ENCODE results near the gene CHCHD6.

The CHCHD6 gene

GRCh38 chr3:126867190-126867862 lies 163.3 kb downstream of the CHCHD6 start:
- no peaks in the 10 kb centered on the region for H3K4me1 Mint-ChIP-seq
- CTCF ChIA-PET: no interaction called here
- H3K9me3 Mint-ChIP-seq: no peaks in the 10 kb centered on the region
- no peak overlapping the region for H3K4me3 Mint-ChIP-seq
- no peak overlapping the region for H3K27ac Mint-ChIP-seq
- DNase-seq: no peak
- H3K36me3 Mint-ChIP-seq: no peaks in the 10 kb centered on the region
- H3K27me3 Mint-ChIP-seq: no peaks in the 10 kb centered on the region

DNA sequence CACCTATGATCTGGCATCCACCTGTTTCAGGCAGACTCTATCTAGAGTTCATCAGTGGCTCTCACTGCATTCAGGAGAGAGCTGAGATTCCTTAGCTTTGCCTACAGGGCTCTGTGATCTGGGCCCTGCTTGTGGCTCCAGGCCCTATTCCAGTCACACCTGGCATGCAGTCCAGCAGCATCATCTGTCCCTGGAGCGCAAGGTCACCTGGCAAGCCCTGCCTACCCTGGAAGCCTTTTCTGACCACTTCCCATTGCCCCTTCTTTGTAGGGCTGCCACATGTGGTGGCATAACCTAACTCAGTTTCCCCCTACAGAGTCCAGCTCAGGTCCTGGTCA lies 163.8 kb downstream of the CHCHD6 start:
- Mint-ChIP-seq H3K4me1 (no peaks in the 10 kb centered on the region), H3K27ac (no peak overlapping the region), H3K36me3 (no peaks in the 10 kb centered on the region), H3K9me3 (no peaks in the 10 kb centered on the region), H3K4me3 (no peak overlapping the region), H3K27me3 (no peaks in the 10 kb centered on the region)
- CTCF ChIA-PET: no interaction called here
- DNase-seq: no peak

DNA sequence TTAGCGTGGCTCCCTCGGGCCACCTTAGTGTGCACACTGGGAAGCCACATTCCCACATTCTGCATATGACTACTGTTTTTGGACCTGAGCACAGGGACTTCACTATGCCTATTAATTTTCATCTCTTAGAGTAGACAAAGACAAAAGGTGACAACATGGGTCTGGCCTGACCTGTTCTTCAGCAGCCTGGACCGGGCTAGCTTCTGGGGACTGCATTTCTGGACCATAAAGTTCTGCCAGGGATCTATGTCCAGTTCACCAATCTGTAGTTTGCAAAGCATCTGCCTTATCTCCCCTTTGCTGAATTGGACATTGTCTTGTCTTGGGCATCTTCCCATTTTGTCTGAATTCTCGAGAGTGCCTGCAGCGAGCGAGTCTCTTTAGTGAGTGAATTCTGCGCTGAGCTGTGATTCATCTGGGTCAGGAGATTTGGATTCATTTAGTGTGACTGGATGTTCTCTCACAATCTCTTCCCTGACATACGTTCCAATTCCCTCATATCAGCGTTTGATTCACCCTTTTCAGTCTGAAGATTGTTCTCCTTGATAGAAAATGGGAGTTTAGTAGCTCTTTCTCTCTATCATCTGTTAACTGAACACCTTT lies 166.7 kb downstream of the CHCHD6 start:
- CTCF ChIA-PET: no interaction called here
- no peak for DNase-seq
- Mint-ChIP-seq H3K36me3 (no peaks in the 10 kb centered on the region), H3K27me3 (no peaks in the 10 kb centered on the region), H3K4me1 (no peaks in the 10 kb centered on the region), H3K27ac (peak overlapping the region; percentile 25), H3K9me3 (no peaks in the 10 kb centered on the region), H3K4me3 (no peak overlapping the region)

GRCh38 chr3:126872701-126873342 lies 168.8 kb downstream of the CHCHD6 start:
- H3K36me3 Mint-ChIP-seq: no peaks in the 10 kb centered on the region
- no peaks in the 10 kb centered on the region for H3K4me1 Mint-ChIP-seq
- no peak for DNase-seq
- H3K9me3 Mint-ChIP-seq: no peaks in the 10 kb centered on the region
- no peak overlapping the region for H3K4me3 Mint-ChIP-seq
- H3K27me3 Mint-ChIP-seq: no peaks in the 10 kb centered on the region
- H3K27ac Mint-ChIP-seq: no peak overlapping the region
- CTCF ChIA-PET: no interaction called here

- DNase-seq: no peak
- no peaks in the 10 kb centered on the region for H3K9me3 Mint-ChIP-seq
- no peaks in the 10 kb centered on the region for H3K4me1 Mint-ChIP-seq
- no peak overlapping the region for H3K27ac Mint-ChIP-seq
- CTCF ChIA-PET: no interaction called here
- H3K27me3 Mint-ChIP-seq: no peaks in the 10 kb centered on the region
- H3K36me3 Mint-ChIP-seq: no peaks in the 10 kb centered on the region
- no peak overlapping the region for H3K4me3 Mint-ChIP-seq
Measured at GRCh38 chr3:126873416-126873815, 169.4 kb downstream of the CHCHD6 start.

DNA sequence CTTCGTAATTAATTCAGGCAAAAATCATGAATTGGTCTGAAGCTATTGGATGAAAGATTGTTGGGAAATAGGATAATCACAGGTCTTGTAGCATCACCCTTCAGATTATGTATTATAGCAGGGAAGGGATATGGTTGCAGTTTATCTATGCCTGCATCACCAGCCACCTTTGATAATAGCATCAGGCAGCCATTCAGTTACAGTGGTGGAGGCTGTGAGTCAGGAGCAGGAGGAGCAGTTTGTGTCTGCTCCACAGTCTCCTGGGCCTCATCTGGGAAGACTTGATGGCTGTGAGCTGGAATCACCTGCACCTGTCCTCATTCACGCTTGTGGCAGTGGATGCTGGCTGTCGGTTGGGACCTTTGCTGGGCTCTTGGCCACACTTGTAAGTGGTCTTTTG lies 174.6 kb downstream of the CHCHD6 start:
- no peak for DNase-seq
- H3K27ac Mint-ChIP-seq: no peak overlapping the region
- H3K36me3 Mint-ChIP-seq: no peaks in the 10 kb centered on the region
- no peaks in the 10 kb centered on the region for H3K9me3 Mint-ChIP-seq
- no peaks in the 10 kb centered on the region for H3K4me1 Mint-ChIP-seq
- H3K4me3 Mint-ChIP-seq: no peak overlapping the region
- no peaks in the 10 kb centered on the region for H3K27me3 Mint-ChIP-seq
- CTCF ChIA-PET: no interaction called here

DNA sequence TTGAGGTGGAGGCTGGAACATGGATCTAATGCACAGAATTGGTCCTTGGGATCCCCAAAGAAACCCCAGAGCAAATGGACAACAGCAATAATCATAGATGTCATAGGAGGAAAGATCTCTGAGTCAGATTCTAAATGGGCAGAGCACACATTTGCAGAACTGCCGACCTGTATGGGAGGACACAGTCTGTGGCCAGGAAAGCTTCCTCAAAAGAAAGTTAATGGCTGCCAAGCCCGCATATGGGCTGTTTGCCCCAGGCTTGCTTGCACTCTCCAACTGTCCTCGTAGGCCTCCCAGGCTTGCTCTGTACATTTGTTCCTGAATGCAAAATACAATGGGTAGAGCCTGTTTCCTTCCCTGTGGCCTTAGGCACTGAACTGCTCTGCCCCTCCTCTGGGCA lies 176.9 kb downstream of the CHCHD6 start:
- DNase-seq: no peak
- CTCF ChIA-PET: no interaction called here
- H3K4me1 Mint-ChIP-seq: no peaks in the 10 kb centered on the region
- H3K4me3 Mint-ChIP-seq: no peak overlapping the region
- H3K36me3 Mint-ChIP-seq: no peaks in the 10 kb centered on the region
- no peaks in the 10 kb centered on the region for H3K27me3 Mint-ChIP-seq
- H3K27ac Mint-ChIP-seq: peak overlapping the region; percentile 46
- no peaks in the 10 kb centered on the region for H3K9me3 Mint-ChIP-seq

DNA sequence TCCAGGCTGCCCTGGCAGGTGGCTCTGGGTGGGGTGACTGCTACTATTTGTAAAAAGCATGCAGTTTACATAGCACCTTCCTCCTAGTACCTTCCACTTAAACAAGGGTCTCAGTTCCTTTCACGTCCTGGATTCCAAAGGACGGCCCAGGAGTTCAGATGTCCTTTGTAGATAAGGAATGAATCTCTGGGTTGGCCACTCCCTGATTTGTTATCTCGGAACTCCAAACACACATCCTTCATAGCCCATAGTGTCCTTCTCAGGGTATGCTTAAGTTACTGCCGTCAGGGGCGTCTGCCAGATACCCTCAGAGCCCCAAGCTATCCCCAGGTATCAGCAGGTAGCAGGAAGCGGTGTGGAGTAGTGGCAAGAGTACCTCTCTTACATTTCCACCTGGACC lies 177.8 kb downstream of the CHCHD6 start:
- Mint-ChIP-seq H3K36me3 (no peaks in the 10 kb centered on the region), H3K4me3 (no peak overlapping the region), H3K9me3 (no peaks in the 10 kb centered on the region), H3K27ac (no peak overlapping the region), H3K27me3 (no peaks in the 10 kb centered on the region), H3K4me1 (no peaks in the 10 kb centered on the region)
- no peak for DNase-seq
- CTCF ChIA-PET: no interaction called here

DNA sequence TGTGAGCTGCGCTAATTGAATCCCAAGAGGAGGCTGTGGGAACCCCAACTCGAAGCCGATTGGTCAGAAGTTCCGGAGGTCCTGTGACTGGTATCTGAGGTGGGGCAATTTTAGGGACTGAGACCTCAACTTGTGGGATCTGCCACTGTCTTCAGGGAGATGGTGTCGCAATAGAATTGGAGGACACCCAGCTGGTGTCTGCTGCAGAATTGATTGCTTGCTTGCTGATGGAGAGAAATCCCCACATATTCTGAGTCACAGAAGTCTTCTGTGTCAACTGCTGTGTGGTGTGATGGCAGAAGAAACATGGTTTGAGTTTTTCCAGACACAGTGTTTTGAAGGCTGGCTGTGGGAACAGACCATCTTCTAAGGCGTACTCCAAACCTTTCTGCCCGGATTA lies 179.2 kb downstream of the CHCHD6 start:
- Mint-ChIP-seq H3K27ac (no peak overlapping the region), H3K27me3 (no peaks in the 10 kb centered on the region), H3K9me3 (no peaks in the 10 kb centered on the region), H3K36me3 (no peaks in the 10 kb centered on the region), H3K4me3 (no peak overlapping the region), H3K4me1 (peaks cover 1% of the 10 kb centered on the region)
- DNase-seq: no peak
- CTCF ChIA-PET: no interaction called here

GRCh38 chr3:126885425-126885824 lies 181.4 kb downstream of the CHCHD6 start:
- no peak overlapping the region for H3K27ac Mint-ChIP-seq
- H3K9me3 Mint-ChIP-seq: no peaks in the 10 kb centered on the region
- no peaks in the 10 kb centered on the region for H3K36me3 Mint-ChIP-seq
- no peak for DNase-seq
- CTCF ChIA-PET: no interaction called here
- peaks cover 2% of the 10 kb centered on the region for H3K4me1 Mint-ChIP-seq
- no peak overlapping the region for H3K4me3 Mint-ChIP-seq
- no peaks in the 10 kb centered on the region for H3K27me3 Mint-ChIP-seq

GRCh38 chr3:126886217-126886616 lies 182.2 kb downstream of the CHCHD6 start:
- CTCF ChIA-PET: no interaction called here
- H3K27ac Mint-ChIP-seq: no peak overlapping the region
- peaks cover 2% of the 10 kb centered on the region for H3K4me1 Mint-ChIP-seq
- no peaks in the 10 kb centered on the region for H3K36me3 Mint-ChIP-seq
- H3K27me3 Mint-ChIP-seq: no peaks in the 10 kb centered on the region
- H3K4me3 Mint-ChIP-seq: no peak overlapping the region
- H3K9me3 Mint-ChIP-seq: no peaks in the 10 kb centered on the region
- DNase-seq: no peak

GRCh38 chr3:126887686-126888085 lies 183.6 kb downstream of the CHCHD6 start:
- H3K4me1 Mint-ChIP-seq: peaks cover 2% of the 10 kb centered on the region
- H3K27me3 Mint-ChIP-seq: no peaks in the 10 kb centered on the region

GRCh38 chr3:126888186-126888760 lies 184.2 kb downstream of the CHCHD6 start:
- no peaks in the 10 kb centered on the region for H3K9me3 Mint-ChIP-seq
- no peaks in the 10 kb centered on the region for H3K36me3 Mint-ChIP-seq
- H3K4me3 Mint-ChIP-seq: no peak overlapping the region
- DNase-seq: no peak
- no peaks in the 10 kb centered on the region for H3K27me3 Mint-ChIP-seq
- H3K27ac Mint-ChIP-seq: no peak overlapping the region
- H3K4me1 Mint-ChIP-seq: peaks cover 2% of the 10 kb centered on the region
- CTCF ChIA-PET: no interaction called here

More at GRCh38 chr3:126887686-126888085, 183.6 kb downstream of the CHCHD6 start:
- no peaks in the 10 kb centered on the region for H3K36me3 Mint-ChIP-seq
- CTCF ChIA-PET: interaction anchor here (0.6 kb wide), 1 partner anchor 93 kb away, joined by 3 read pairs; no protein-coding TSS in a partner anchor
- no peaks in the 10 kb centered on the region for H3K9me3 Mint-ChIP-seq
- no peak for DNase-seq
- H3K27ac Mint-ChIP-seq: no peak overlapping the region
- H3K4me3 Mint-ChIP-seq: no peak overlapping the region

DNA sequence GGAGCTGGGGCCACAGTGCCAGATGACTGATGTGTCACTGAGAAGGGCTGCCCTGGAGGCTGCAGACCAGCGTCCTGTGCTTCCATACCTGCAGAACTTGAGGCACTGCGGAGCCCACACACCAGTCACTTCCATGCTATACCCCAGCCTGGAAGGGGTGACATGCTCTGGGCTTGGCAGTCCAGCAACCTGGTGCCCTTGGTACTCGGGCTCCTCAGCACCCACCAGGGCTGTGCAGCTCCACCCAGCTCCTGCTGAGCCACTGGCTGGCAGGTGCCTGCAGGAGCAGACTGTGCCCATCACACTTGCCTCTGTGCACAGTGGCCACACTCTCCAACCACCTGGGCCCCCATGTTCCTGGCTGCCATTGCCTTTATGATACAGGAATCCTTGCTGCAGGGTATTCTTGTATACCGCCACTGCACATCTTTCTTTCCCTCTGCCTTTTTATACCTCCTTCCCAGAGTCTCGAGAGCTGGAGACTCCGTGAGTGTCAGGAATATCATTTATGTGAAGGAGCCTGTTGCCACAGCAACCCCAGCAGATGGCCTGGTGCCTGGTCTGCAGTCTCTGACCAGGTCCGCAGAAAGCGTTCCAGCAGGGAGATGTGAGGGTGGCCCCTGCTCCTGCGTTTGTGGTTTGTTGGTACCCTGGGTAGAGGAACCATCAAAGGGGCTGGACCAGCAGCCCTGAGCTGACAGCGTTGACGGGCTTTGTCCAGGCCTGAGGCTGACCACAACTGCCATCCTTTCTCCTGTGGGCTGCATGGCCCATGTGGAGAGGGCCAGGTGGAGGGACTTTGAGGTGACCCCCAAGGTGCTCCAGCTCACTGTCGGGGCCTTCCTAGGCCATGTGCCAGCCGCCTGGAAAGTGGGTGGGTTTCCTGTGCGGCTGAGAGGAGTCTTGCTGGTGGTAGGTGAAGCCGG lies 185.5 kb downstream of the CHCHD6 start:
- H3K36me3 Mint-ChIP-seq: no peaks in the 10 kb centered on the region

More for the DNA sequence above, 185.5 kb downstream of the CHCHD6 start:
- Mint-ChIP-seq H3K4me1 (peaks cover 2% of the 10 kb centered on the region), H3K27me3 (no peaks in the 10 kb centered on the region), H3K27ac (no peak overlapping the region), H3K9me3 (no peaks in the 10 kb centered on the region), H3K4me3 (no peak overlapping the region)
- no peak for DNase-seq
- CTCF ChIA-PET: no interaction called here
